ENCODE measurements around the gene LGALS14. TPM values are rescaled to one million over a fixed set of nuclear protein-coding genes. Genes with fewer than 3 reads are reported as not detected.

The LGALS14 gene, protein sequence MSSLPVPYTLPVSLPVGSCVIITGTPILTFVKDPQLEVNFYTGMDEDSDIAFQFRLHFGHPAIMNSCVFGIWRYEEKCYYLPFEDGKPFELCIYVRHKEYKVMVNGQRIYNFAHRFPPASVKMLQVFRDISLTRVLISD
- not detected for total RNA-seq

GRCh38 chr19:39704181-39705044, at the start of gene LGALS14:
TSS of gene LGALS14 (plus strand) at chr19:39704481. CDS start at chr19:39704529, 48 bp downstream.
- no peak within 1 kb of the TSS for H3K4me3 ChIP-seq
- H3K27ac ChIP-seq, result no peak within 1 kb of the TSS
- H3K36me3 ChIP-seq, result no peaks in the 10 kb centered on the region
- TF ChIP-seq POLR2A (IDR thresholded peaks at IDR 0.05) (no peak), POLR2AphosphoS5 (IDR thresholded peaks at IDR 0.05) (no peak)
- TF ChIP-seq, protein P1, sequence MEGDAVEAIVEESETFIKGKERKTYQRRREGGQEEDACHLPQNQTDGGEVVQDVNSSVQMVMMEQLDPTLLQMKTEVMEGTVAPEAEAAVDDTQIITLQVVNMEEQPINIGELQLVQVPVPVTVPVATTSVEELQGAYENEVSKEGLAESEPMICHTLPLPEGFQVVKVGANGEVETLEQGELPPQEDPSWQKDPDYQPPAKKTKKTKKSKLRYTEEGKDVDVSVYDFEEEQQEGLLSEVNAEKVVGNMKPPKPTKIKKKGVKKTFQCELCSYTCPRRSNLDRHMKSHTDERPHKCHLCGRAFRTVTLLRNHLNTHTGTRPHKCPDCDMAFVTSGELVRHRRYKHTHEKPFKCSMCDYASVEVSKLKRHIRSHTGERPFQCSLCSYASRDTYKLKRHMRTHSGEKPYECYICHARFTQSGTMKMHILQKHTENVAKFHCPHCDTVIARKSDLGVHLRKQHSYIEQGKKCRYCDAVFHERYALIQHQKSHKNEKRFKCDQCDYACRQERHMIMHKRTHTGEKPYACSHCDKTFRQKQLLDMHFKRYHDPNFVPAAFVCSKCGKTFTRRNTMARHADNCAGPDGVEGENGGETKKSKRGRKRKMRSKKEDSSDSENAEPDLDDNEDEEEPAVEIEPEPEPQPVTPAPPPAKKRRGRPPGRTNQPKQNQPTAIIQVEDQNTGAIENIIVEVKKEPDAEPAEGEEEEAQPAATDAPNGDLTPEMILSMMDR (IDR thresholded peaks at IDR 0.05), result no peak
- intact Hi-C loops (cut with DNase I), result no loop called here
- no peaks in the 10 kb centered on the region for H3K27me3 ChIP-seq (replicated peaks; ENCODE audit: insufficient read depth)
- DNase-seq (ENCODE audit: low spot score), result no peak
- H3K9me3 ChIP-seq, result no peaks in the 10 kb centered on the region
- H3K4me1 ChIP-seq (replicated peaks), result no peaks in the 10 kb centered on the region
- WGBS, result 32% methylated on average over 6 of the region's 6 CpGs

DNA sequence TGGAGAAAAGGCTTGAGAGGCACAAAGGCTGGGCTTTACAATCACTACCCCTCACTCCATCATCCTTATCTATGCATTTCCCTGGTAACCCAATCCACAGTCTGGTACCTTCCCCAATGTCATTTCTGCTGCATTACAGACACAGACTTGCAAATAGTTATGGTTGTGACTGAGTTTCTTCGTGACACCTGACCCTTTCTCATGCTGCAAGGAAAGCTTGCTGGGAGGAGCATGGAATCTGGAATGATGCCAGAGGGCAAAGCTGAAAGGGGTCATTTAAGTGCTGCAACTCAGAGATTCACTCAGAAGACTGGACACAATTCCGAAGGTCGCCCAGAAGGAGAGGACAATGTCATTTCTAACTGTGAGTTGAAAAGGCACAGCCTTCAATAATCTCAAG, 48.7 kb upstream of the LGALS14 start, which contains the start of gene LGALS16:
Gene LGALS16 (plus strand): TSS at position 301 of the 400 bp plus-strand sequence. CDS start 49 bp downstream, at position 350.
- TF ChIP-seq POLR2A (IDR thresholded peaks at IDR 0.05) (no peak), POLR2AphosphoS5 (IDR thresholded peaks at IDR 0.05) (no peak)
- TF ChIP-seq, protein P1 (IDR thresholded peaks at IDR 0.05), result no peak
- H3K36me3 ChIP-seq, result no peaks in the 10 kb centered on the region
- 58% methylated on average over 3 of the region's 3 CpGs for WGBS
- no peak for DNase-seq (ENCODE audit: low spot score)
- no peaks in the 10 kb centered on the region for H3K4me1 ChIP-seq (replicated peaks)
- intact Hi-C loops (cut with DNase I), result no loop called here
- H3K9me3 ChIP-seq, result no peaks in the 10 kb centered on the region
- H3K4me3 ChIP-seq, result no peak within 1 kb of the TSS
- H3K27ac ChIP-seq, result no peak within 1 kb of the TSS
- H3K27me3 ChIP-seq (replicated peaks; ENCODE audit: insufficient read depth), result no peaks in the 10 kb centered on the region

- no peaks in the 10 kb centered on the region for H3K9me3 ChIP-seq
- no peaks in the 10 kb centered on the region for H3K36me3 ChIP-seq
- H3K27ac ChIP-seq, result no peak overlapping the region
- no peaks in the 10 kb centered on the region for H3K4me1 ChIP-seq (replicated peaks)
- H3K4me3 ChIP-seq, result no peak overlapping the region
- DNase-seq (ENCODE audit: low spot score), result no peak
- 81% methylated on average over 4 of the region's 4 CpGs for WGBS
- intact Hi-C loops (cut with DNase I), result no loop called here
- H3K27me3 ChIP-seq (replicated peaks; ENCODE audit: insufficient read depth), result no peaks in the 10 kb centered on the region
- TF ChIP-seq, protein P1 (IDR thresholded peaks at IDR 0.05), result no peak
- TF ChIP-seq POLR2AphosphoS5 (IDR thresholded peaks at IDR 0.05) (no peak), POLR2A (IDR thresholded peaks at IDR 0.05) (no peak)
Measured at GRCh38 chr19:39659791-39660190, 44.5 kb upstream of the LGALS14 start.

DNA sequence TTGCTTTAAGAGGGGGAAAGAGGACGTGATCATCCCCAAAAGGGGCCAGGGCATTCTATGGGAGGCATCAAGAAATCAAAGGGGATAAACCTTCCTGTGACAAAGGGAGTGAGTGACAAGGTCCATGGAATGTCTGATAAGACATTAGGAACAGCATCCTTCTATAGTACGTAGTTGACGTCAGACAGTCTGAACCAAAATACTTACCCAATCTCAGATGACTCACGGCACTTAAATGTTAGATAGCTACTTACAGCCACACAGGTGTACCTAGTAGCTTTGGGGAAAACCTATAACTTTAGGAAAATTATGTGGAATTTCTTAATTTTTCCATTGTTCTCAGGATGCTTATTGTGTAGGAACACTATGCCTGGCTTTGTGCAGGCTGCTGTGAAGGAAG, 43.6 kb upstream of the LGALS14 start:
- no peak overlapping the region for H3K27ac ChIP-seq
- H3K27me3 ChIP-seq (replicated peaks; ENCODE audit: insufficient read depth), result no peaks in the 10 kb centered on the region
- no peaks in the 10 kb centered on the region for H3K36me3 ChIP-seq
- no peaks in the 10 kb centered on the region for H3K4me1 ChIP-seq (replicated peaks)
- no peak for DNase-seq (ENCODE audit: low spot score)
- no peaks in the 10 kb centered on the region for H3K9me3 ChIP-seq
- H3K4me3 ChIP-seq, result no peak overlapping the region
- TF ChIP-seq POLR2A (IDR thresholded peaks at IDR 0.05) (no peak), POLR2AphosphoS5 (IDR thresholded peaks at IDR 0.05) (no peak)
- TF ChIP-seq, protein P1 (IDR thresholded peaks at IDR 0.05), result no peak
- intact Hi-C loops (cut with DNase I), result no loop called here
- WGBS, result 63% methylated on average over 4 of the region's 4 CpGs
